ENCODE measurements around the gene TPM2.

- TF ChIP-seq POLR2A (IDR thresholded peaks at IDR 0.05), result no peak
- no peak for TF ChIP-seq CTCF (IDR thresholded peaks at IDR 0.05)
Observed at GRCh38 chr9:35643046-35643445, 46.7 kb downstream of the TPM2 start.
